Measurements from ENCODE around the gene CAND2.

The CAND2 gene

DNA sequence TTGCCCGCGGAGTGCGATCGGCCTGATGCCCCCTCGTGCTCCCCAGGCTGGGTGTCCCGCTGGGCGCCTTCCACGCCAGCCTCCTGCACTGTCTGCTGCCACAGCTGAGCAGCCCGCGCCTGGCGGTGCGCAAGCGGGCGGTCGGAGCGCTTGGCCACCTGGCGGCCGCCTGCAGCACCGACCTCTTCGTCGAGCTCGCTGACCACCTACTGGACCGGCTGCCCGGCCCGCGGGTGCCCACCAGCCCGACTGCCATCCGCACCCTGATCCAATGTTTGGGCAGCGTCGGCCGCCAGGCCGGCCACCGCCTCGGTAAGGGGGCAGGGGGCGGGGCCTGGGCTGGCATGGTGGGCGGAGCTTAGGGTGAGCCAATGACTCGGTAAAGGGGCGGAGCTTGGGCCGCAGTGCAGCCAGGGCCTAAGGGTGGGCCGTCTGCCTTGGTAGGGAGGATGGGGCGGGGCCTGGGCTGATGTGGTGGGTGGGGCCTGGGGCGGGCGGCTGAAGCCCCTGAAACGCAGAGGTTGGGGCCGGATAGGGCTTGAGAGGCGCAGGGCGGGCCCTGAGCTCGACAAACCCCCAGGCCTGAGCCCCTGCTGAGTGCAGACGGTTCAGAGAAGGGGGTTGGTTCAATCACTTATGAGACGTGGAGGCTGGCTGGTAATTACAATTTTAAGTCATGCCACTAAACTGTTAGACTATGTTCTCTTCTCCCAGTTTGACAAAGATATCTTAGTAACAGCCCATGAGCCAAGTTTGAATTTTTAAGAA, 13.7 kb downstream of the CAND2 start:
- peak overlapping the region; percentile 93 to 96 (median 96) for H3K27ac Mint-ChIP-seq
- TF ChIP-seq, protein P1, sequence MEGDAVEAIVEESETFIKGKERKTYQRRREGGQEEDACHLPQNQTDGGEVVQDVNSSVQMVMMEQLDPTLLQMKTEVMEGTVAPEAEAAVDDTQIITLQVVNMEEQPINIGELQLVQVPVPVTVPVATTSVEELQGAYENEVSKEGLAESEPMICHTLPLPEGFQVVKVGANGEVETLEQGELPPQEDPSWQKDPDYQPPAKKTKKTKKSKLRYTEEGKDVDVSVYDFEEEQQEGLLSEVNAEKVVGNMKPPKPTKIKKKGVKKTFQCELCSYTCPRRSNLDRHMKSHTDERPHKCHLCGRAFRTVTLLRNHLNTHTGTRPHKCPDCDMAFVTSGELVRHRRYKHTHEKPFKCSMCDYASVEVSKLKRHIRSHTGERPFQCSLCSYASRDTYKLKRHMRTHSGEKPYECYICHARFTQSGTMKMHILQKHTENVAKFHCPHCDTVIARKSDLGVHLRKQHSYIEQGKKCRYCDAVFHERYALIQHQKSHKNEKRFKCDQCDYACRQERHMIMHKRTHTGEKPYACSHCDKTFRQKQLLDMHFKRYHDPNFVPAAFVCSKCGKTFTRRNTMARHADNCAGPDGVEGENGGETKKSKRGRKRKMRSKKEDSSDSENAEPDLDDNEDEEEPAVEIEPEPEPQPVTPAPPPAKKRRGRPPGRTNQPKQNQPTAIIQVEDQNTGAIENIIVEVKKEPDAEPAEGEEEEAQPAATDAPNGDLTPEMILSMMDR (IDR thresholded peaks at IDR 0.05; ENCODE audit: unreplicated experiment in 3 of 3): peak; percentile 87 to 97 (median 96)
- H3K4me1 Mint-ChIP-seq: peaks cover 5% of the 10 kb centered on the region
- H3K9me3 Mint-ChIP-seq: no peaks in the 10 kb centered on the region
- no peaks in the 10 kb centered on the region for H3K27me3 Mint-ChIP-seq (ENCODE audit: low read depth)
- peaks cover 5% of the 10 kb centered on the region for H3K36me3 Mint-ChIP-seq (ENCODE audit: low read depth)
- H3K4me3 Mint-ChIP-seq: peak overlapping the region; percentile 74 to 83 (median 77)

DNA sequence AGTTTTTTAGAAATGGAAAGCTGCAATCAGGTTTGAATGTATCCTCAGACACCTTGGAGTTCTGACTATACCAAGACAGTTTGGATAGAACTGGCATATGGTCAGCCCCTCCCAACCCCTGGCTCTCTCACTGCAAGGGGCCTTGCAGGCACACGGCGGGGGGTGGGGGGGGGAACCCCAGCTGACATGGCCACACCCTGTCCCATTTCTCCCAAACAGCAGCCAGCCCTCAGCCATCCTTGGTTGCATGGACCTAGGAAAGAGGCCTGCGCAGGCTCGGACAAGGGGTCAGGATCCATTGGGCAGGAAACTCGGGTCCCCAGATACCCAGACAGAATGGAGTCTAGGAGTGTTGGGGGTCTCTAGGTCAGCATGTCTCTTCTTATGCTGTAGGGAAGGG, 14.5 kb downstream of the CAND2 start:
- H3K27ac Mint-ChIP-seq: peak overlapping the region; percentile 93 to 96 (median 96)
- H3K36me3 Mint-ChIP-seq (ENCODE audit: low read depth): peaks cover 5% of the 10 kb centered on the region
- H3K4me3 Mint-ChIP-seq: peak overlapping the region; percentile 74 to 83 (median 77)
- H3K27me3 Mint-ChIP-seq (ENCODE audit: low read depth): no peaks in the 10 kb centered on the region
- H3K4me1 Mint-ChIP-seq: peaks cover 5% of the 10 kb centered on the region
- H3K9me3 Mint-ChIP-seq: no peaks in the 10 kb centered on the region
- TF ChIP-seq, protein P1 (IDR thresholded peaks at IDR 0.05; ENCODE audit: unreplicated experiment in 3 of 3): no peak

DNA sequence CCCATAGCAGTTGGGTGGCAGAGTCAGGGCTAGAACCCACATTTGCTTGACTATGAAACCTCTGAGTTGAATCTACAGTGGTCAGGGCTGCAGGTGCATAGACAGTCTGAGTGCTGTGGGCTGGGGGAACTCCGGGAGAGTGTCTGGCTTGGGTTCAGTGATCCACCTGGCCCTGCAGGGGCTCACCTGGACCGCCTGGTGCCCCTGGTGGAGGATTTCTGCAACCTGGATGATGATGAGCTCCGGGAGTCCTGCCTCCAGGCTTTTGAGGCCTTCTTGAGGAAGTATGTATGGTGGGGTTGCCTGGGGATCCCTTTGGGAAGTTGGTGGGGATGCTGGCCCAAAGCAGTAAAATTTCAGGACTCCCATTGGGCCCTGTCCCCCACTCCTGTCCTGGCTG, 16.3 kb downstream of the CAND2 start:
- Mint-ChIP-seq H3K4me1 (peaks cover 5% of the 10 kb centered on the region), H3K27ac (no peak overlapping the region)
- TF ChIP-seq, protein P1 (IDR thresholded peaks at IDR 0.05; ENCODE audit: unreplicated experiment in 3 of 3): no peak

DNA sequence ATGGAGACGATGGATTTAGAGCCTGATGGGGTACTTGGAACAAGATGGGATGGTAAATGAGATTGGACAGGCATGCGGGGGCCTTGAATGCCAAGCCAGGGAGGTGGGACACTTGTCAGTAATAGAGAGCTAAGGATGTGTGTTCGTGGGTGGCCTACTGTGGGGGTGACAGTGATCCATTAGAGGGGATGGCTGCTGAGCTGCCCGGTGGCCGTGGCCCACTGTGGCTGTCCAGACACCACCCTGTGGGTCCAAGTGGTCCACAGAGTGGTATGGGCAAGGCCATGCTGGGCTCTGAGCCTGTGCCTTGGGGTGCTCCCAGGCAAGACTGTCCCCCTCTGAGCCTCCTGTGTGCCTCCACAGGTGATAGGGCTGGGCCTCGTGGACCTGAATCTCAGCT, 17.5 kb downstream of the CAND2 start:
- Mint-ChIP-seq H3K27ac (no peak overlapping the region), H3K27me3 (ENCODE audit: low read depth) (no peaks in the 10 kb centered on the region)

More for the DNA sequence above, 16.3 kb downstream of the CAND2 start:
- H3K9me3 Mint-ChIP-seq: no peaks in the 10 kb centered on the region
- H3K27me3 Mint-ChIP-seq (ENCODE audit: low read depth): no peaks in the 10 kb centered on the region
- H3K36me3 Mint-ChIP-seq (ENCODE audit: low read depth): peaks cover 5% of the 10 kb centered on the region
- no peak overlapping the region for H3K4me3 Mint-ChIP-seq

DNA sequence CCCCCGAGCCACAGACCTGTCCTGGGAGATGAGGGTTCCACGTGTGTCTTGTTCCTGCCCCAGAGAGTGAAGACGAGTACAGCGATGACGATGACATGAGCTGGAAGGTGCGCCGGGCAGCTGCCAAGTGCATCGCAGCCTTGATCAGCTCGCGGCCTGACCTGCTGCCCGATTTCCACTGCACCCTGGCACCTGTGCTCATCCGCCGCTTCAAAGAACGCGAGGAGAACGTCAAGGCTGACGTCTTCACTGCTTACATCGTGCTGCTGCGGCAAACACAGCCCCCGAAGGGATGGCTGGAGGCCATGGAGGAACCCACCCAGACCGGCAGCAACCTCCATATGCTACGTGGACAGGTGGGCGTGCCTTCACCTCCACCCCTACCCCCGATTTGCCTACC, 18.6 kb downstream of the CAND2 start:
- Mint-ChIP-seq H3K27me3 (ENCODE audit: low read depth) (no peaks in the 10 kb centered on the region), H3K36me3 (ENCODE audit: low read depth) (peaks cover 9% of the 10 kb centered on the region), H3K4me1 (peaks cover 5% of the 10 kb centered on the region), H3K9me3 (no peaks in the 10 kb centered on the region), H3K27ac (no peak overlapping the region), H3K4me3 (no peak overlapping the region)
- TF ChIP-seq, protein P1 (IDR thresholded peaks at IDR 0.05; ENCODE audit: unreplicated experiment in 3 of 3): no peak

More for the DNA sequence above, 17.5 kb downstream of the CAND2 start:
- TF ChIP-seq, protein P1 (IDR thresholded peaks at IDR 0.05; ENCODE audit: unreplicated experiment in 3 of 3): no peak
- Mint-ChIP-seq H3K36me3 (ENCODE audit: low read depth) (peaks cover 7% of the 10 kb centered on the region), H3K4me3 (no peak overlapping the region), H3K4me1 (peaks cover 5% of the 10 kb centered on the region), H3K9me3 (no peaks in the 10 kb centered on the region)

DNA sequence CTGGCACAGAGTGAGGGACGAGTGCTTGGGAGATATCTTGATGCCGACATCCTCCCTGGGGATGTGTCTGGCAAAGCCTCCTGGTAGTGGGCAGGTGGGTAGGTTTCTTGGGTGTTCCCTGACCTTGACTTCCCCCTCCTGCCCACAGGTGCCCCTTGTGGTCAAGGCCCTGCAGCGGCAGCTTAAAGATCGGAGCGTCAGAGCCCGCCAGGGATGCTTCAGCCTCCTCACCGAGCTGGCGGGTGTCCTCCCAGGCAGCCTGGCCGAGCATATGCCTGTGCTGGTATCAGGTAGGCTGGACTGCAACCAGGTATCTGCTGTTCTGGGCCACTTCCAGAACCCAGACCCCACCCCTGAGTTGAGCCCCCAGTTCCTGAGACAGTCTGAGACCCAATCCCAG, 19.2 kb downstream of the CAND2 start:
- Mint-ChIP-seq H3K4me1 (peaks cover 1% of the 10 kb centered on the region), H3K27me3 (ENCODE audit: low read depth) (no peaks in the 10 kb centered on the region), H3K4me3 (no peak overlapping the region), H3K9me3 (no peaks in the 10 kb centered on the region), H3K36me3 (ENCODE audit: low read depth) (peaks cover 9% of the 10 kb centered on the region), H3K27ac (no peak overlapping the region)
- TF ChIP-seq, protein P1 (IDR thresholded peaks at IDR 0.05; ENCODE audit: unreplicated experiment in 3 of 3): no peak
